ENCODE data around the gene PHETA1. TPM values are rescaled to one million over a fixed set of nuclear protein-coding genes. Genes with fewer than 3 reads are reported as not detected.
A peak's percentile ranks its signal among the peaks of the same experiment; 100 is the strongest.
"Not testable (repeated sequence)": the region's sequence is repeated elsewhere in the genome, so short reads cannot be mapped to it uniquely, and the experiment has no call there.

Gene PHETA1
- total RNA-seq, 4 donors from 2014 or later: 5.5 to 14.6 (median 8.9) TPM

DNA sequence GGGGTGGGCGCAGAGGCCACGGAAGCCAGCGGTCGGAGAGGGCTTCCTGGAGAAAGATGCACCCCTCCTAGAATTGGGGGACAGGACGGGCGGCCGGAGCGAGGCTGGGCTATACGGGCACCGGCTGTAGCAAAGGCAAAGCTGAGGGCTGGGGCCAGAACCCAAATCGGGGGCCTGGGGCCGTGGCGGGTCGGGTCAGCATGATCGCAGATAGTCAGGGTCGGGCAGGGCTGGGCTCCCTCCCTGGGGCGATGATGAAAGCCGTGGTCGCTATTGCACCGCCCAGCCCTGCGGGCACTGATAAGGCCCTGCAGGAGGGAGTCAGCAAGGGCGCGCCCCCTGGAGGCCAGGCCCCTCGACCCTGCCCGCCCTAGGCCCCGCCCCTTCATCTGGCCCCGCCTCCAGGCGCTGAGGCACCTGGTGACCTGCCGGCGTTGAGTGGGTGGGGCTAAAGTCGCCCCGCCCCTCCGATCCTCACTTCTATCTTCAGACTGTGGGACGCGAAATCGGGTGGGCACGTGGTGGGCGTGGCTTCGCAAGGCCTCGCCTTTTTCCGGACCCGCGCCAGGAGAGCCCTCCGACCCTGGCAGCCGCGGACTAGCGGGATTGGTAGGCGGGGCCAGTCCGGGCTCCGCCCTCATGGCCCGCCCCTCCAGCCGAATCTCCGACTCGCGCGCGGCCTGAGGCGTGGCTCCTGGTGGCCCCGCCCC is 36.4 kb upstream of the PHETA1 start:
- ATAC-seq (ENCODE audit: low FRiP score): peak; percentile 90
- TF ChIP-seq CTCF (IDR thresholded peaks at IDR 0.05): no peak
- DNase-seq (ENCODE audit: low spot score): peak; percentile 90

GRCh38 chr12:111404362-111405148 is 35.7 kb upstream of the PHETA1 start:
- ATAC-seq (ENCODE audit: low FRiP score) (no peak), DNase-seq (ENCODE audit: low spot score) (no peak)
- TF ChIP-seq CTCF (IDR thresholded peaks at IDR 0.05): no peak

GRCh38 chr12:111402490-111402824 is 33.6 kb upstream of the PHETA1 start:
- not testable (repeated sequence) for DNase-seq (ENCODE audit: low spot score); ATAC-seq (ENCODE audit: low FRiP score)

- no peak for ATAC-seq (ENCODE audit: low FRiP score)
- no peak for TF ChIP-seq CTCF (IDR thresholded peaks at IDR 0.05)
- DNase-seq (ENCODE audit: low spot score): no peak
These were observed 32.3 kb upstream of the PHETA1 start for GRCh38 chr12:111401167-111401605.

- not testable (repeated sequence) for DNase-seq (ENCODE audit: low spot score); ATAC-seq (ENCODE audit: low FRiP score)
These were observed 31.0 kb upstream of the PHETA1 start for GRCh38 chr12:111399741-111400404.

- ATAC-seq (ENCODE audit: low FRiP score) (no peak), DNase-seq (ENCODE audit: low spot score) (no peak)
- no peak for TF ChIP-seq CTCF (IDR thresholded peaks at IDR 0.05)
These were observed 29.6 kb upstream of the PHETA1 start for GRCh38 chr12:111398530-111398929.

DNA sequence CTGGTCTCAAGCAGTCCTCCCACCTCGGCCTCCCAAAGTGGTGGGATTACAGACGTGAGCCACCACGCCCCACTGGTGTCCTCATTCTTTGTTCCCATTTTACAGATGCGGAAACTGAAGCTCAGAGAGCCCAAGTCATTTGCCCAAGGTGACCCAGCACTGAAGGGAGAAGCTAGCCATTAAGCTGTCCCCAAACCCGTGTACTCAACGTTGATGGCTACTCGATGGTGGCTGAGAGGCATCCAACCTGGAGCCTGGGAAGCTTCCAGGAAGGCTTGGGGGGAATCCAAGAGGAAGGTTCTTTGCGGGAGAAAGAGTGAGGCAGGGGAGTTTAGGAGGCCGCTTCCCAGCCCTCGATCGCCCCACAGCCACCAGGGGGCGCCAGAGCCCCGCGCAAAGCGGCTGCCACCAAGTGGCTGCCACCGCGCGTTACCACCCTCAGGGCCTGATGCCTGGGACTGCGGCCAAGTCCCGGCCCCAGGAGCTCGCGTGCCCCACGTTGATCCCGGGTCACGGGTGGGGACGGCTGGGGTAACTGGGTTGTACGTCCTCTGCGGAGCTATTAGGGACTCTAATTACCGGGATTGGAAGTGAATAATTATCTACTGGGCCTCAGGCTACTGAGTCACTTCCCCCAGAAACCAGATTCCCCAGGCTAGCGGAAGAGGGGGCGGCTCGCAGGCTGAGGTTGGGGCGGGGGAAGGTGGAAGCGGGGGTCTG is 28.0 kb upstream of the PHETA1 start:
- DNase-seq (ENCODE audit: low spot score): no peak
- peak; percentile 83 for ATAC-seq (ENCODE audit: low FRiP score)
- peak in 2 of 3 donors; percentile 94 to 97 for TF ChIP-seq CTCF (IDR thresholded peaks at IDR 0.05)

DNA sequence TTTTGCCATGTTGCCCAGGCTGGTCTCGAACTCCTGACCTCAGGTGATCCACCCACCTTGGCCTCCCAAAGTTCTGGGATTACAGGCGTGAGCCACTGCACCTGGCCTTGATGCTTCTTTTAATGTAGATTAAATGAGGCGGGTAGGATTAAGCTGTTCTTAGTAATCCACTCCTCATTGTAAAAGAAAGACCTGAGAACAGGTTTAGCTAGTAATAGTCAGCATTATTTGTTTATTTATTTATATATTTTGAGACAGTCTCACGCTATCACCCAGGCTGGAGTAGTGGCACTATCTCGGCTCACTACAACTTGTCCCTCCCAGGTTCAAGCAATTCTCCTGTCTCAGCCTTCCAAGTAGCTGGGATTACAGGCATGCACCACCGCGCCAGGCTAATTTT is 27.4 kb upstream of the PHETA1 start:
- DNase-seq (ENCODE audit: low spot score); ATAC-seq (ENCODE audit: low FRiP score): not testable (repeated sequence)

Data from omental fat pad (tissue), 4 donors.